SJSA1 (cell line): ENCODE results near the gene CDC14C. TPM values are rescaled to one million over a fixed set of nuclear protein-coding genes. Genes with fewer than 3 reads are reported as not detected.

Experiments used
- DNase-seq, 2 experiments: peaks; one replicate each; pipeline ENCODE4 v3.0.0-alpha.2; 2015 to 2020; ENCODE audit warnings: low spot score in 2 of 2, low read depth in 1 of 2
- H3K27ac ChIP-seq: fragments of 250-450 bp; sonication (Bioruptor Pico); 2 replicates; pipeline ENCODE4 v1.5.1; 2020; ENCODE audit warnings: mild to moderate bottlenecking, moderate library complexity
- H3K27me3 ChIP-seq: fragments of 250-450 bp; sonication (Bioruptor Pico); replicated peaks from 2 replicates; pipeline ENCODE4 v1.5.1; 2020; ENCODE audit warnings: mild to moderate bottlenecking, moderate library complexity
- H3K36me3 ChIP-seq: fragments of 250-450 bp; sonication (Bioruptor Pico); 2 replicates; pipeline ENCODE4 v1.5.1; 2020; ENCODE audit warnings: mild to moderate bottlenecking
- H3K4me1 ChIP-seq: fragments of 250-450 bp; sonication (Bioruptor Pico); replicated peaks from 2 replicates; pipeline ENCODE4 v1.6.1; 2021; ENCODE audit warnings: mild to moderate bottlenecking
- H3K4me3 ChIP-seq: fragments of 250-450 bp; sonication (Bioruptor Pico); 2 replicates; pipeline ENCODE4 v1.5.1; 2020; ENCODE audit warnings: mild to moderate bottlenecking
- H3K9me3 ChIP-seq: fragments of 250-450 bp; sonication (Bioruptor Pico); replicated peaks from 2 replicates; pipeline ENCODE4 v1.5.1; 2020; ENCODE audit warnings: mild to moderate bottlenecking
- total RNA-seq: library from RNA; depleted of rRNA; stranded (reverse); fragments of >200 nt; shearing (Covaris generic); gene quantifications from 2 replicates; pipeline ENCODE4 v1.2.3, GENCODE V29; 2014

CDC14C gene
- total RNA-seq, 1 experiment from 2014 or later = not detected

DNA sequence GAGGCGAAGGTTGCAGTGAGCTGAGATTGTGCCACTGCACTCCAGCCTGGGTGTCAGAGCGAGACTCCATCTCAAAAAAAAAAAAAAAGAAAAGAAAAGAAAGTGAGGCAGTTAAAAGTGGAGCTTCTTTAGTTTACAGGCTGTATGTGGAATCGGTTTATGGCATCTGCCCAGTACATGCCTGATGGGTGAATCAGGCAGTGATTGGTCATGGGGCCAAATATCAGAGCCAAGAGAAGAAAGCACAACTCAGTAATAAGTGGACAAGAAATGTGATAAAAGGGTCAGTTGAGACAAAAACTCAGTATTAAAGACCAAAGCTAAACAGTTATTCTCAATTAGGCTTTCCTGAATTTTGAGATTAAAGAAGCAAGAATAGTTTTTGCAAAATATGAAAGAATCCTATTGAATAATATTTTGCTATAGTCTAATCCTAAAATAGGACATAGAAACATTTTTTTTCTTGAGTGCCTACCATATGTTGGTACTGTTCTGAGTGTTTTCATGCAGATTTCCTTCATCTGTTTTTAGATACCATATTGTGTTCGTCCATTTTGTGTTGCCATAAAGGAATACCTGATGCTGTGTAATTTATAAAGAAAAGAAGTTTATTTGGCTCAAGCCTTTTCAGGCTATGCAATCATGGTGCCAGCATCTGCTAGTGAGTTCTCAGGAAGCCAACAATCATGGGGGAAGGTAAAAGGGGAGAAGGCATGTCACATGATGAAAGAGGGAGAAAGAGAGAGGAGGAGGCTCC is 14.4 kb downstream of the CDC14C start:
- no peak overlapping the region for H3K4me3 ChIP-seq
- no peaks in the 10 kb centered on the region for H3K27me3 ChIP-seq
- no peak for DNase-seq
- no peaks in the 10 kb centered on the region for H3K9me3 ChIP-seq
- H3K4me1 ChIP-seq = no peaks in the 10 kb centered on the region
- no peaks in the 10 kb centered on the region for H3K36me3 ChIP-seq
- no peak overlapping the region for H3K27ac ChIP-seq

DNA sequence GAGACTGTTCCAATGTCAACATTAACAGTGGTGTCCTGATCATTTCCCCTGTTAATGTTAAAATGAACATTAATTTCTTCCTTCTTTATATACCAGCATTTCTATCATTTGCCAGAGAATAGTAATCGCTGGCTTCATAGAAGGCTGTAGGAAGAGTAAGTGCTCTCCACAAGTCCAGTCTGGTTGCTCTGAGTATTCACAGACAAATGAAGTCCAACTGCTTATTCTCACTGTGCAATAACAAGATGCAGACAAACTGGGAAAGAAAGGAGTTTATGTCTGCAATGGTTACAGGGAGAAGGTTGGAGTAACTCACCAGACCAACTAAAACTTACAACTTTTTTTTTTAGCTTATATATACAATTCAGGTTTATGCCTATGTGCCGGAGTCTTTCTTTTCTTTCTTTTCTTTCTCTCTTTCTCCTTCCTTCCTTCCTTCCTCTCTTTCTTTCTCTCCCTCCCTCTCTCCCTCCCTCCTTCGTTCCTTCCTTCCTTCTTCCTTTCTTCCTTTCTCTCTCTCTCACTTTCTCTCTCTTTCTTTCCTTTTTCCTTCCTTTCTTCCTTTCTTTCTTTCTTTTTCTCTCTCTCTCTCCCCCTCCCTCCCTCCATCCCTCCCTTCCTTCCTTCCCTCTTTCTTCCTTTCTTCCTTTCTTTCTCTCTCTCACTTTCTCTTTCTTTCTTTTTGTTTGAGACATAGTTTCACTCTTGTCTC is 19.1 kb downstream of the CDC14C start:
- DNase-seq = no peak

DNA sequence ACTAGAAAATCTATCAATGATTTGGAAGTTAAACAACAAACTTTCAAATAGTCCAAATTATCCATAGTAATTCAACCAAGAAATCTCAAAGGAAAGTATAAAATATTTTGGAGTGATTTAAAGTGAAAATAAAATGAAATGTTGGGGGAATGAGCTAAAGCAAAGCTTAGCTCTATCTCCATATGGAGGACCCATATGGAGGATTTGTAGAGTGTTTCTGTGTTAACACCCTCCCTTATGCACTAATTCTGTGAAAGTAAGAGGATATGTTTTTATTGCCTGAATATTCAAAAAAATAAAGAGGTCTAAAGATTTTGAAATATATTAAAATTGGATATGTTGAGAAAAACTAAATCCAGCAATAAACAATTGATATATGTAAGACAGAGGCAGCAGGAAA is 31.6 kb downstream of the CDC14C start:
- H3K27ac ChIP-seq = no peak overlapping the region
- H3K36me3 ChIP-seq = no peaks in the 10 kb centered on the region
- no peaks in the 10 kb centered on the region for H3K4me1 ChIP-seq
- no peaks in the 10 kb centered on the region; the same call in 1 of the 2 replicates for H3K9me3 ChIP-seq
- H3K27me3 ChIP-seq = no peaks in the 10 kb centered on the region
- no peak overlapping the region for H3K4me3 ChIP-seq
- DNase-seq = no peak

More for the DNA sequence above, 19.1 kb downstream of the CDC14C start:
- no peaks in the 10 kb centered on the region for H3K4me1 ChIP-seq
- H3K36me3 ChIP-seq = no peaks in the 10 kb centered on the region
- H3K9me3 ChIP-seq = no peaks in the 10 kb centered on the region
- no peak overlapping the region for H3K4me3 ChIP-seq
- H3K27ac ChIP-seq = no peak overlapping the region
- H3K27me3 ChIP-seq = no peaks in the 10 kb centered on the region

DNA sequence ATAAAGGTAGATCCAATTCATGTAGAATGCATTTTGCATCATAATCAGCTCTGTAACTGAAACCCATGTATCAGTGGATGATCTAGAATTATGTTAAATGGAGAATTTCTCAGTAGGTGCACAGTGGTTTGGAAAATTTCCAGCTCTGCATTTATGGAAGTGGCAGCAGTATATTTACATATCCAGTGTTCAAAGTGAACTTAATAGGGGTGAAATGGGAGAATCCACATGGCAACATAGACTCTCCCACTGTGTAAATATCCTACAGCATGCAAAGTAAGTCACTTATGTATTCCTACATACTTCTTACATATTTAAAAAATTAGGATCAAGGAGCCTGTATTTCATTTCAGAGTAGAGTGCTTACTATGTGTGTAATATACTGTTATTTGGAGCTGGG is 35.3 kb downstream of the CDC14C start:
- no peak overlapping the region for H3K4me3 ChIP-seq
- no peak overlapping the region for H3K27ac ChIP-seq
- no peaks in the 10 kb centered on the region for H3K27me3 ChIP-seq
- H3K36me3 ChIP-seq = no peaks in the 10 kb centered on the region
- no peak for DNase-seq
- no peaks in the 10 kb centered on the region; the same call in 1 of the 2 replicates for H3K9me3 ChIP-seq
- H3K4me1 ChIP-seq = no peaks in the 10 kb centered on the region

DNA sequence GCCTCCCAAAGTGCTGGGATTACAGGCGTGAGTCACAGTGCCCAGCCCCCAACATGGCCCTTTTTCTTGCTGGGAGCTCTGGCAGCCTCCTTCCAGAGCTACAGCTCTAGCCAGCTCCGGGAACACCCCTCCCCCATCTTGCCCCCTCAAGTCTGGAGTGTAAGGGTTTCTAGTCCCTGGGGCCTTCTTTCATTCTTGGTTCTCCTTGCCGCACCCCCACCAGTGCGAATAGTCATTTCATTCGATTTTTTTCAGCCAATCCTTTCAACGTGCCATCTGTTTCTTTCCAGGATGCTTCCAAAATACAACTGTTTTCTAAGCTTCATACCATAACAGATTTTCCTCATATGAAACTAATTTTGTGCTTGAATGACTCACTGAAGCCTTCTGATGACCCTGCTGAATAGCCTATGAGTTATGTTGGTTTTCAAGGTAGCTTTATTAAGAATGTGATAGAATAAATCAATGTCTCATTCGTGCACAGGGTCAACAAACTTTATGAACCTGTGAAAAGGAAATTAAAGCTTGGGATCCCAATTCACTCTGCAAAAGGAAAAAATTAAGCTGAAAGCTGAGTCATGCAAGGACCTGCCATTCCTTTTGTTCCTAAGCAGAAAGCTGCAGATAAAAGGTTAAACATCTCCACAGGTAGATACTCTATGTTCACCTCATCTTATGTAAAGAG is 38.6 kb downstream of the CDC14C start:
- no peaks in the 10 kb centered on the region for H3K36me3 ChIP-seq
- no peak overlapping the region for H3K27ac ChIP-seq
- no peaks in the 10 kb centered on the region for H3K27me3 ChIP-seq
- H3K4me1 ChIP-seq = no peaks in the 10 kb centered on the region
- H3K4me3 ChIP-seq = no peak overlapping the region
- DNase-seq = no peak
- H3K9me3 ChIP-seq = no peaks in the 10 kb centered on the region; the same call in 1 of the 2 replicates

DNA sequence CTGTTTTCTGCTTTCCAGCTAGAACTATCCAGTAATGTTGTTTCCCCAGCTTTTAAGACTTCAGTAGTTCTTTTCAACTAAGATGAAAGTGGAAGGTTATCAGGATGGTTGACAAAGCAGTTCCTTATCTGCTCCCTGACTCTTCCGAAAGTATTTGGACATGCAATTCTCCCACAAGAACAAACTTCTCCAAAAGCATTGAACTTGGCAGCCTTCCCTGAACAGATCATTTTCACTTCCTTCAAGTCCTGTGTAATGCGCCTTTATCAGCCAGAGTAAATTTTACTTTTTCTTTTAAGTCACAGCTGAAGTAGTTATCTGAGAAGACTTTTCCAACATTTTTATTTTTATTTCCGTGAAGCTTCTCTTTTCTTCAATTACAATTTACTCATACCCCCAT is 39.7 kb downstream of the CDC14C start:
- Histone ChIP-seq H3K27ac (no peak overlapping the region), H3K36me3 (no peaks in the 10 kb centered on the region), H3K27me3 (no peaks in the 10 kb centered on the region), H3K4me1 (no peaks in the 10 kb centered on the region), H3K4me3 (no peak overlapping the region), H3K9me3 (no peaks in the 10 kb centered on the region; the same call in 1 of the 2 replicates)
- DNase-seq = no peak

DNA sequence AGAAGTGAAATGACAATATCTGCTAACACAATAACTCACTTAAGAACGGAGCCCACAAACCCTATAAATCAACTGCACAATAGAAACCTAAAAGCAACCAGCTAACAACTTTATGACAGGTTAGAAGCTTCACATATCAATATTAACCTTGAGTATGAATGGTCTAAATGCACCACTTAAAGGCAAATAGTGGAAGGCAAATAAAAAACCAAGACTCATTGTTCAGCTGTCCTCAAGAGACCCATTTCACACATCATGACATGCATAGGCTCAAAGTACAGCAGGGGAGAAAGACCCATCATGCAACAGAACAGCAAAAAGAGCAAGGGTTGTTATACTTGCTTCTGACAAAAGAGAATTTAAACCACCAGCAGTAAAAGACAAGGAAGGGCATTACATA is 46.8 kb downstream of the CDC14C start:
- Histone ChIP-seq H3K27ac (no peak overlapping the region), H3K4me3 (no peak overlapping the region), H3K9me3 (no peaks in the 10 kb centered on the region), H3K36me3 (no peaks in the 10 kb centered on the region), H3K4me1 (no peaks in the 10 kb centered on the region), H3K27me3 (no peaks in the 10 kb centered on the region)
- no peak for DNase-seq

DNA sequence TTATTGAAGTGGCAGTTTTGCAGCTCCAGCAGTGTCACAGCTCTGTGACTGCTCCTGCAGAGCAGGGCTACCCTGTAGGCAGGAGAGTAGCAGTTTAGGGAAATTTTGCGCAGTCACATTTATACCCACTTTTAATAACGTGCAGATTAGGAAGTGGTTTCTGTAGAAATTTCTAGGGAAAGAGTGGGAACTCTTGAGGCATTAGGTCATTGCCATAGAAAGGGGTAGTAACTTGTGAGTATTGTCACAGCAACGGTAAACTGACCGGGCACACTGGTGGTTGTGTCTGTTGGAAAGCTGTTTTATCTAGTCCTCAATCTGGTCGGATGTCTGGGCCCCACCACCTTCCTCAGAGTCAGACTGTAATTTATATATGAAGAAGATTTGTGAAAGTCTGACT is 51.9 kb downstream of the CDC14C start:
- no peaks in the 10 kb centered on the region for H3K36me3 ChIP-seq
- H3K4me1 ChIP-seq = no peaks in the 10 kb centered on the region
- H3K27ac ChIP-seq = no peak overlapping the region
- no peaks in the 10 kb centered on the region for H3K27me3 ChIP-seq
- H3K9me3 ChIP-seq = no peaks in the 10 kb centered on the region
- DNase-seq = no peak
- H3K4me3 ChIP-seq = no peak overlapping the region

DNA sequence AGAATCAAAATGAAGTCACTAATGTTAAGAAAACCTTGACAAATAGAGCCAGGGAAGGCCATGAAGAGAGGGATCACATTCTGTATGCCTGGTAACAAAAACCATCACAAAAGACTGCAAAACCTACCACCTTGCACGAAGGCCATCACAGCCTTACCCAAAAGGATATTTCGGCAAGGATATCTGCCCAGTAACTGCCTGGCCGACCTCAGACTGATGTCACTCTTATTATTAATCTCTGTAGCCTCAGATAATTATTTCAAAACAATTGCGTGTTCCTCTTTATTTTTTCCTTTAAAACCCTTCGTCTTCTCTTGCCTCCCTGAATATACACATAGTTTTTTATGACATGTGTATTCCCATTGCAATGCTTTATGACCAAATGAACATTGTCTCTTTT is 52.5 kb downstream of the CDC14C start:
- Histone ChIP-seq H3K36me3 (no peaks in the 10 kb centered on the region), H3K27me3 (no peaks in the 10 kb centered on the region), H3K9me3 (no peaks in the 10 kb centered on the region), H3K27ac (no peak overlapping the region), H3K4me3 (no peak overlapping the region), H3K4me1 (no peaks in the 10 kb centered on the region)
- DNase-seq = no peak
